A673 (cell line): ENCODE data around the gene ARHGEF28.

Experiments used
- CTCF ChIP-seq: fragments of 300-800, 200-600 bp; sonication (generic); conservative IDR thresholded peaks from 2 replicates; pipeline ENCODE4 v1.5.1; 2017; ENCODE audit warnings: low read depth, mild to moderate bottlenecking, antibody characterized with exemption, low read length, moderate library complexity, mixed read lengths
- EZH2 ChIP-seq: fragments of 200-600 bp; sonication (generic); IDR thresholded peaks from 2 replicates; pipeline ENCODE4 v1.6.1; 2017; ENCODE audit warnings: borderline replicate concordance, low read depth, mild to moderate bottlenecking, mixed read lengths, antibody characterized with exemption, low read length; ENCODE audit not compliant: poor library complexity, severe bottlenecking

- TF ChIP-seq CTCF (no peak), EZH2 (no peak)
Measured at GRCh38 chr5:73987915-73988314, 361.9 kb downstream of the ARHGEF28 start.
